Measurements from ENCODE around the gene SLC9A8. TPM values are rescaled to one million over a fixed set of nuclear protein-coding genes. Genes with fewer than 3 reads are reported as not detected.
"Not testable (repeated sequence)": the region's sequence is repeated elsewhere in the genome, so short reads cannot be mapped to it uniquely, and the experiment has no call there.

Gene SLC9A8
- total RNA-seq, 1 experiment from 2014 or later = 6.7 TPM

DNA sequence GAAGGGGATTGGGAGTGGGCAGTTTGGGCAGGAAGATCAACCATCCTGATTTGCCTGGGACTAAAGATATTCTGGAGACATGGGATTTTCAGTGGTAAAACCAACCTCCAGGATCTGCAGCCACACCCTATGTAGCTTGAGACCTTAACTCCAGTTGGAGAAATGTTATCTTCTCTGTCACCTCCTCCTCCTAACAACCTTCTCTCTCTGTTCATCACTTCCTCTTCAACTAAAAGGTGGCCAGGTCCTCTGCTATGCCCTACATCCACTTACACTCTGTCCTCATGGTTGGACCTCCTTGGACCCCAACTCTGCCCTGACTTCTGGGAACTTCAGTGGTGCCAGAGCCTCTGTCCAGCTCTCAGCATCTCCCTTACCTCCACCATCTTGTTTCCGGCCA lies 42.0 kb upstream of the SLC9A8 start:
- BruUV-seq (replicated peaks) = no TSS peak
- Histone ChIP-seq H3K36me3 (ENCODE audit: control insufficient read depth in 1 of 2, insufficient read depth in 2 of 2, low read length in 2 of 2) (no peaks in the 10 kb centered on the region), H3K4me1 (ENCODE audit: control insufficient read depth in 1 of 2, insufficient read depth in 2 of 2, low read length in 2 of 2) (peaks cover 9 to 23% of the 10 kb centered on the region in 2 experiments), H3K4me2 (ENCODE audit: low read length) (no peak overlapping the region), H2AFZ (ENCODE audit: low read depth, low read length, poor library complexity, severe bottlenecking) (no peak overlapping the region), H3K27ac (ENCODE audit: low read depth, low read length) (no peak overlapping the region), H4K20me1 (ENCODE audit: insufficient read depth) (no peaks in the 10 kb centered on the region), H3K27me3 (ENCODE audit: insufficient read depth, low read length) (no peaks in the 10 kb centered on the region), H3K9me3 (ENCODE audit: control insufficient read depth in 1 of 2, insufficient read depth in 1 of 2, low read depth in 1 of 2, low read length in 2 of 2) (no peaks in the 10 kb centered on the region), H3K79me2 (ENCODE audit: insufficient read depth, low read length) (no peaks in the 10 kb centered on the region), H3K9me2 (ENCODE audit: insufficient read depth) (no peaks in the 10 kb centered on the region), H3K4me3 (replicated peaks in 1 of 2; ENCODE audit: low read depth in 1 of 2, low read length in 2 of 2) (no peak overlapping the region), H3K9ac (ENCODE audit: low read length) (no peak overlapping the region)
- ChIA-PET RAD21 (ENCODE audit: low non-redundant PET in 1 of 2, low total read pairs in 2 of 2, uncharacterized antibody in 2 of 2, unreplicated experiment in 2 of 2) (no interaction called here), POLR2A (no interaction called here), CTCF (no interaction called here)
- DNase-seq (ENCODE audit: low read depth, low spot score) = no peak
- ATAC-seq = no peak
- intact Hi-C loops (cut with micrococcal nuclease) = no loop called here
- TF ChIP-seq EZH2phosphoT487 (IDR thresholded peaks at IDR 0.05; ENCODE audit: borderline replicate concordance) (no peak), EZH2 (IDR thresholded peaks at IDR 0.05) (no peak), POLR2AphosphoS5 (IDR thresholded peaks at IDR 0.05; ENCODE audit: low read depth, low read length) (no peak), JUND (IDR thresholded peaks at IDR 0.05) (no peak), TCF7L2 (IDR thresholded peaks at IDR 0.05; ENCODE audit: borderline replicate concordance, extremely low read depth, insufficient read depth, insufficient read length) (no peak), ZNF274 (IDR thresholded peaks at IDR 0.05; ENCODE audit: low read depth, low read length) (no peak), POLR2A (IDR thresholded peaks at IDR 0.05; ENCODE audit: borderline replicate concordance, extremely low read depth, insufficient read depth, insufficient read length) (no peak), RAD21 (IDR thresholded peaks at IDR 0.05; ENCODE audit: low read depth) (no peak), ELF1 (IDR thresholded peaks at IDR 0.05; ENCODE audit: borderline replicate concordance, low read depth) (no peak), SRF (IDR thresholded peaks at IDR 0.05; ENCODE audit: low read depth) (no peak), CBX3 (IDR thresholded peaks at IDR 0.05; ENCODE audit: low read depth) (no peak)
- TF ChIP-seq, protein P1, sequence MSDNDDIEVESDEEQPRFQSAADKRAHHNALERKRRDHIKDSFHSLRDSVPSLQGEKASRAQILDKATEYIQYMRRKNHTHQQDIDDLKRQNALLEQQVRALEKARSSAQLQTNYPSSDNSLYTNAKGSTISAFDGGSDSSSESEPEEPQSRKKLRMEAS (IDR thresholded peaks at IDR 0.05) = no peak
- TF ChIP-seq, protein P2, sequence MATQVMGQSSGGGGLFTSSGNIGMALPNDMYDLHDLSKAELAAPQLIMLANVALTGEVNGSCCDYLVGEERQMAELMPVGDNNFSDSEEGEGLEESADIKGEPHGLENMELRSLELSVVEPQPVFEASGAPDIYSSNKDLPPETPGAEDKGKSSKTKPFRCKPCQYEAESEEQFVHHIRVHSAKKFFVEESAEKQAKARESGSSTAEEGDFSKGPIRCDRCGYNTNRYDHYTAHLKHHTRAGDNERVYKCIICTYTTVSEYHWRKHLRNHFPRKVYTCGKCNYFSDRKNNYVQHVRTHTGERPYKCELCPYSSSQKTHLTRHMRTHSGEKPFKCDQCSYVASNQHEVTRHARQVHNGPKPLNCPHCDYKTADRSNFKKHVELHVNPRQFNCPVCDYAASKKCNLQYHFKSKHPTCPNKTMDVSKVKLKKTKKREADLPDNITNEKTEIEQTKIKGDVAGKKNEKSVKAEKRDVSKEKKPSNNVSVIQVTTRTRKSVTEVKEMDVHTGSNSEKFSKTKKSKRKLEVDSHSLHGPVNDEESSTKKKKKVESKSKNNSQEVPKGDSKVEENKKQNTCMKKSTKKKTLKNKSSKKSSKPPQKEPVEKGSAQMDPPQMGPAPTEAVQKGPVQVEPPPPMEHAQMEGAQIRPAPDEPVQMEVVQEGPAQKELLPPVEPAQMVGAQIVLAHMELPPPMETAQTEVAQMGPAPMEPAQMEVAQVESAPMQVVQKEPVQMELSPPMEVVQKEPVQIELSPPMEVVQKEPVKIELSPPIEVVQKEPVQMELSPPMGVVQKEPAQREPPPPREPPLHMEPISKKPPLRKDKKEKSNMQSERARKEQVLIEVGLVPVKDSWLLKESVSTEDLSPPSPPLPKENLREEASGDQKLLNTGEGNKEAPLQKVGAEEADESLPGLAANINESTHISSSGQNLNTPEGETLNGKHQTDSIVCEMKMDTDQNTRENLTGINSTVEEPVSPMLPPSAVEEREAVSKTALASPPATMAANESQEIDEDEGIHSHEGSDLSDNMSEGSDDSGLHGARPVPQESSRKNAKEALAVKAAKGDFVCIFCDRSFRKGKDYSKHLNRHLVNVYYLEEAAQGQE (IDR thresholded peaks at IDR 0.05; ENCODE audit: low read depth) = no peak
- TF ChIP-seq, protein P3, sequence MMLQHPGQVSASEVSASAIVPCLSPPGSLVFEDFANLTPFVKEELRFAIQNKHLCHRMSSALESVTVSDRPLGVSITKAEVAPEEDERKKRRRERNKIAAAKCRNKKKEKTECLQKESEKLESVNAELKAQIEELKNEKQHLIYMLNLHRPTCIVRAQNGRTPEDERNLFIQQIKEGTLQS (IDR thresholded peaks at IDR 0.05) = no peak
- TF ChIP-seq, protein P4, sequence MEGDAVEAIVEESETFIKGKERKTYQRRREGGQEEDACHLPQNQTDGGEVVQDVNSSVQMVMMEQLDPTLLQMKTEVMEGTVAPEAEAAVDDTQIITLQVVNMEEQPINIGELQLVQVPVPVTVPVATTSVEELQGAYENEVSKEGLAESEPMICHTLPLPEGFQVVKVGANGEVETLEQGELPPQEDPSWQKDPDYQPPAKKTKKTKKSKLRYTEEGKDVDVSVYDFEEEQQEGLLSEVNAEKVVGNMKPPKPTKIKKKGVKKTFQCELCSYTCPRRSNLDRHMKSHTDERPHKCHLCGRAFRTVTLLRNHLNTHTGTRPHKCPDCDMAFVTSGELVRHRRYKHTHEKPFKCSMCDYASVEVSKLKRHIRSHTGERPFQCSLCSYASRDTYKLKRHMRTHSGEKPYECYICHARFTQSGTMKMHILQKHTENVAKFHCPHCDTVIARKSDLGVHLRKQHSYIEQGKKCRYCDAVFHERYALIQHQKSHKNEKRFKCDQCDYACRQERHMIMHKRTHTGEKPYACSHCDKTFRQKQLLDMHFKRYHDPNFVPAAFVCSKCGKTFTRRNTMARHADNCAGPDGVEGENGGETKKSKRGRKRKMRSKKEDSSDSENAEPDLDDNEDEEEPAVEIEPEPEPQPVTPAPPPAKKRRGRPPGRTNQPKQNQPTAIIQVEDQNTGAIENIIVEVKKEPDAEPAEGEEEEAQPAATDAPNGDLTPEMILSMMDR (IDR thresholded peaks at IDR 0.05 in 2 of 3, conservative IDR thresholded peaks at IDR 0.05 in 1 of 3; ENCODE audit: borderline replicate concordance in 1 of 3, insufficient read depth in 1 of 3, low read depth in 2 of 3, low read length in 2 of 3) = no peak

DNA sequence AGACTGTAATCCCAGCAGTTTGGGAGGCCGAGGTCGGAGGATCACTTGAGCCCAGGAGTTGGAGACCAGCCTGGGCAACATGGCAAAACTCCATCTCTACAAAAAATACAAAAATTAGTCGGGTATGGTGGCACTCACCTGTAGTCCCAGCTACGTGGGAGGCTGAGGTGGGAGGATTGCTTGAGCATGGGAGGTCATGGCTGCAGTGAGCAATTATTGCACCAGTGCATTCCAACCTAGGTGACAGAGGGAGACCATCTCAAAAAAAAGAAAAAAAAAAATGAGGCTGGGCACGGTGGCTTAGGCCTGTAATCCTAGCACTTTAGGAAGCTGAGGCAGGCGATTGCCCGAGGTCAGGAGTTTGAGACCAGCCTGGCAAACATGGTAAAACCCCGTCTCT lies 38.4 kb upstream of the SLC9A8 start:
- BruUV-seq (replicated peaks) = not testable (repeated sequence)

More for the DNA sequence above, 38.4 kb upstream of the SLC9A8 start:
- H3K9ac ChIP-seq (ENCODE audit: low read length); H3K79me2 ChIP-seq (ENCODE audit: insufficient read depth, low read length); H3K9me3 ChIP-seq (ENCODE audit: control insufficient read depth in 1 of 2, insufficient read depth in 1 of 2, low read depth in 1 of 2, low read length in 2 of 2); DNase-seq (ENCODE audit: low read depth, low spot score); H2AFZ ChIP-seq (ENCODE audit: low read depth, low read length, poor library complexity, severe bottlenecking); H3K27me3 ChIP-seq (ENCODE audit: insufficient read depth, low read length); POLR2A ChIA-PET; H3K4me2 ChIP-seq (ENCODE audit: low read length); RAD21 ChIA-PET (ENCODE audit: low non-redundant PET in 1 of 2, low total read pairs in 2 of 2, uncharacterized antibody in 2 of 2, unreplicated experiment in 2 of 2); H3K4me3 ChIP-seq (replicated peaks in 1 of 2; ENCODE audit: low read depth in 1 of 2, low read length in 2 of 2); intact Hi-C loops (cut with micrococcal nuclease); H4K20me1 ChIP-seq (ENCODE audit: insufficient read depth); H3K9me2 ChIP-seq (ENCODE audit: insufficient read depth); H3K27ac ChIP-seq (ENCODE audit: low read depth, low read length); H3K36me3 ChIP-seq (ENCODE audit: control insufficient read depth in 1 of 2, insufficient read depth in 2 of 2, low read length in 2 of 2); CTCF ChIA-PET; ATAC-seq: not testable (repeated sequence)
- peaks cover 19 to 38% of the 10 kb centered on the region in 2 experiments for H3K4me1 ChIP-seq (ENCODE audit: control insufficient read depth in 1 of 2, insufficient read depth in 2 of 2, low read length in 2 of 2)
